WTC11 (cell line): ENCODE results near the gene PDLIM5. TPM values are rescaled to one million over a fixed set of nuclear protein-coding genes. Genes with fewer than 3 reads are reported as not detected.

Experiments
- ATAC-seq: fragments of 200-7000 bp; cut with Tn5 transposase; 2 replicates; pipeline ENCODE4 v1.10.0; 2021; ENCODE audit warnings: mild to moderate bottlenecking, moderate library complexity
- CTCF ChIA-PET: fragments of 300-600 bp; sonication (Branson Sonifier 250); formaldehyde crosslinking; loops from one replicate; lab custom pipeline; 2021; ENCODE audit warnings: antibody characterized with exemption; lab: Charles Lee
- POLR2A ChIA-PET: fragments of 350-600 bp; sonication (Branson Sonifier 250); formaldehyde crosslinking; loops from one replicate; lab custom pipeline; 2021; ENCODE audit warnings: antibody characterized with exemption; lab: Charles Lee
- DNase-seq: peaks from one replicate; pipeline ENCODE4 v3.0.0; 2021; ENCODE audit warnings: low spot score
- H3K27ac Mint-ChIP-seq: 2 replicates; pipeline ENCODE4 v1.8.0; 2021; ENCODE audit warnings: mixed read lengths
- H3K27me3 Mint-ChIP-seq: 2 replicates; pipeline ENCODE4 v1.8.0; 2021; ENCODE audit warnings: low read depth, mild to moderate bottlenecking, moderate library complexity, mixed read lengths
- H3K36me3 Mint-ChIP-seq: 2 replicates; pipeline ENCODE4 v1.8.0; 2021; ENCODE audit warnings: mixed read lengths
- H3K4me1 Mint-ChIP-seq: 2 replicates; pipeline ENCODE4 v1.8.0; 2022; ENCODE audit warnings: mixed read lengths
- H3K4me3 Mint-ChIP-seq: 2 replicates; pipeline ENCODE4 v1.8.0; 2021; ENCODE audit warnings: mild to moderate bottlenecking, moderate library complexity, mixed read lengths
- H3K9me3 Mint-ChIP-seq: 2 replicates; pipeline ENCODE4 v1.8.0; 2021; ENCODE audit warnings: mixed read lengths
- ATF1 ChIP-seq: sonication (generic); formaldehyde crosslinking; IDR thresholded peaks from 2 replicates; pipeline ENCODE4 v1.8.1; 2023; ENCODE audit warnings: mild to moderate bottlenecking, moderate library complexity, missing genetic modification reagents
- CDX4 ChIP-seq: fragments of 250-450 bp; sonication (Bioruptor Pico); IDR thresholded peaks from 2 replicates; pipeline ENCODE4 v1.9.0; 2021; ENCODE audit warnings: moderate library complexity, mild to moderate bottlenecking, inconsistent platforms, borderline replicate concordance
- ESRRA ChIP-seq: sonication (generic); formaldehyde crosslinking; IDR thresholded peaks from 2 replicates; pipeline ENCODE4 v1.8.1; 2022; ENCODE audit warnings: mild to moderate bottlenecking, missing genetic modification reagents, borderline replicate concordance
- ETV6 ChIP-seq: sonication (generic); formaldehyde crosslinking; IDR thresholded peaks from 2 replicates; pipeline ENCODE4 v1.8.1; 2022; ENCODE audit warnings: mild to moderate bottlenecking, missing genetic modification reagents
- FOXK1 ChIP-seq: sonication (generic); formaldehyde crosslinking; IDR thresholded peaks from 2 replicates; pipeline ENCODE4 v1.8.0; 2022; ENCODE audit warnings: mild to moderate bottlenecking, moderate library complexity, missing genetic modification reagents
- FOXP1 ChIP-seq: sonication (generic); formaldehyde crosslinking; IDR thresholded peaks from 2 replicates; pipeline ENCODE4 v1.8.0; 2022; ENCODE audit warnings: missing genetic modification reagents, mild to moderate bottlenecking, moderate library complexity, borderline replicate concordance
- NFE2L1 ChIP-seq: sonication (generic); formaldehyde crosslinking; IDR thresholded peaks from 2 replicates; pipeline ENCODE4 v1.8.1; 2023; ENCODE audit warnings: missing genetic modification reagents
- PRRX2 ChIP-seq: fragments of 250-450 bp; sonication (Bioruptor Pico); IDR thresholded peaks from 2 replicates; pipeline ENCODE4 v1.8.0; 2021; ENCODE audit warnings: mild to moderate bottlenecking
- RELA ChIP-seq: sonication (generic); formaldehyde crosslinking; IDR thresholded peaks from 2 replicates; pipeline ENCODE4 v1.8.1; 2022; ENCODE audit warnings: missing genetic modification reagents, mild to moderate bottlenecking, borderline replicate concordance
- TP53 ChIP-seq: sonication (generic); formaldehyde crosslinking; IDR thresholded peaks from 2 replicates; pipeline ENCODE4 v1.8.1; 2023; ENCODE audit warnings: mild to moderate bottlenecking, missing genetic modification reagents
- ZBTB21 ChIP-seq: sonication (generic); formaldehyde crosslinking; IDR thresholded peaks from 2 replicates; pipeline ENCODE4 v1.8.1; 2023; ENCODE audit warnings: mild to moderate bottlenecking, missing genetic modification reagents, borderline replicate concordance
- ZNF138 ChIP-seq: sonication (generic); formaldehyde crosslinking; conservative IDR thresholded peaks from 2 replicates; pipeline ENCODE4 v1.8.1; 2022; ENCODE audit warnings: mild to moderate bottlenecking, moderate library complexity, missing genetic modification reagents
- ZNF219 ChIP-seq: sonication (generic); formaldehyde crosslinking; IDR thresholded peaks from 2 replicates; pipeline ENCODE4 v1.8.0; 2023; ENCODE audit warnings: missing genetic modification reagents, mild to moderate bottlenecking, borderline replicate concordance
- ZNF232 ChIP-seq: sonication (generic); formaldehyde crosslinking; IDR thresholded peaks from 2 replicates; pipeline ENCODE4 v1.8.0; 2022; ENCODE audit warnings: mild to moderate bottlenecking, missing genetic modification reagents
- ZNF317 ChIP-seq: sonication (generic); formaldehyde crosslinking; IDR thresholded peaks from 2 replicates; pipeline ENCODE4 v1.8.1; 2023; ENCODE audit warnings: low read depth, mild to moderate bottlenecking, moderate library complexity, missing genetic modification reagents, borderline replicate concordance
- ZNF423 ChIP-seq: fragments of 250-450 bp; sonication (Bioruptor Pico); IDR thresholded peaks from 2 replicates; pipeline ENCODE4 v2.1.2; 2022; ENCODE audit warnings: mild to moderate bottlenecking, moderate library complexity
- total RNA-seq: library from RNA; stranded (reverse); gene quantifications from 3 replicates; pipeline ENCODE4 v1.2.3, GENCODE V29; 2021
- TF ChIP-seq, protein P1 (sequence below): sonication (generic); formaldehyde crosslinking; IDR thresholded peaks from 2 replicates; pipeline ENCODE4 v1.8.0; 2022; ENCODE audit warnings: mild to moderate bottlenecking, missing genetic modification reagents
- TF ChIP-seq, protein P2 (sequence below): sonication (generic); formaldehyde crosslinking; IDR thresholded peaks from 2 replicates; pipeline ENCODE4 v1.8.0; 2022; ENCODE audit warnings: missing genetic modification reagents
- TF ChIP-seq, protein P3 (sequence below): sonication (generic); formaldehyde crosslinking; IDR thresholded peaks from 2 replicates; pipeline ENCODE4 v1.8.1; 2022; ENCODE audit warnings: mild to moderate bottlenecking, missing genetic modification reagents, moderate library complexity, borderline replicate concordance
- TF ChIP-seq, protein P4 (sequence below): sonication (generic); formaldehyde crosslinking; IDR thresholded peaks from 2 replicates; pipeline ENCODE4 v1.8.1; 2023; ENCODE audit warnings: mild to moderate bottlenecking, missing genetic modification reagents, moderate library complexity
- TF ChIP-seq, protein P5 (sequence below): fragments of 250-450 bp; sonication (Bioruptor Pico); conservative IDR thresholded peaks from 2 replicates; pipeline ENCODE4 v1.9.0; 2021; ENCODE audit warnings: mild to moderate bottlenecking

PDLIM5 gene
- total RNA-seq, 1 experiment from 2014 or later, result 51.5 TPM

DNA sequence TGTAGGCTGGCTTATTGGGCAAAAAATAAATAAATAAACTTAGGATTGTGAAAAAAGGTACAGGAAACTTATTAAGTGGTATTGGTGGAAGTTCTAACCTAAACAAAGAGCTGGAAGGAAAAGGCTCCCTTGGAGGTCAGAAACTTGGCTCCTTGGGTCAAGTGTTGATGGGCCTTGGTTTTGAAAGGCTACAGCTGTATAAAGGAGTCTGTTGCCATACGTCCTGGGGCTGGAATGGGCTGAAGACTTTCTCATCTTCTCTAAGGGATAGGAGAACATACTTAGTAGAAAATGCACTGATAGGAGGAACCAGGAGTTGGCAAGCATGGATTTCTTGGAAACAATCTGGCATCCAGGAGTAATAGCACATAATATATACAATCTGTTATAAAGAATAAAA, 56.6 kb downstream of the PDLIM5 start:
- POLR2A ChIA-PET, result no interaction called here
- TF ChIP-seq RELA (CRISPR knock-in tag) (no peak), PRRX2 (CRISPR knock-in tag) (no peak), ZBTB21 (CRISPR knock-in tag) (no peak), ESRRA (CRISPR knock-in tag) (no peak)
- TF ChIP-seq, protein P1, sequence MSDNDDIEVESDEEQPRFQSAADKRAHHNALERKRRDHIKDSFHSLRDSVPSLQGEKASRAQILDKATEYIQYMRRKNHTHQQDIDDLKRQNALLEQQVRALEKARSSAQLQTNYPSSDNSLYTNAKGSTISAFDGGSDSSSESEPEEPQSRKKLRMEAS, result no peak
- TF ChIP-seq, all 79 proteins: peak for 0
- H3K27ac Mint-ChIP-seq, result no peak overlapping the region
- H3K4me3 Mint-ChIP-seq, result no peak overlapping the region
- H3K36me3 Mint-ChIP-seq, result no peaks in the 10 kb centered on the region
- ATAC-seq (no peak), DNase-seq (no peak)
- CTCF ChIA-PET, result no interaction called here
- H3K27me3 Mint-ChIP-seq, result no peaks in the 10 kb centered on the region
- peaks cover 4% of the 10 kb centered on the region for H3K9me3 Mint-ChIP-seq
- 0 out of 2 replicates have a peak, but pooled peaks cover 7% of the 10 kb centered on the region for H3K4me1 Mint-ChIP-seq

- H3K27ac Mint-ChIP-seq, result no peak overlapping the region
- H3K4me3 Mint-ChIP-seq, result no peak overlapping the region
- DNase-seq (no peak), ATAC-seq (no peak)
- ChIA-PET POLR2A (no interaction called here), CTCF (no interaction called here)
- H3K36me3 Mint-ChIP-seq, result no peaks in the 10 kb centered on the region
- no peaks in the 10 kb centered on the region for H3K27me3 Mint-ChIP-seq
- peaks cover 4% of the 10 kb centered on the region for H3K9me3 Mint-ChIP-seq
- 0 out of 2 replicates have a peak, but pooled peaks cover 7% of the 10 kb centered on the region for H3K4me1 Mint-ChIP-seq
- TF ChIP-seq ETV6 (CRISPR knock-in tag) (no peak), ZNF317 (CRISPR knock-in tag) (no peak), ZNF423 (CRISPR knock-in tag) (no peak), ESRRA (CRISPR knock-in tag) (no peak), NFE2L1 (CRISPR knock-in tag) (no peak), FOXK1 (no peak), ZNF219 (no peak), ZNF232 (CRISPR knock-in tag) (no peak), TP53 (CRISPR knock-in tag) (no peak), ZNF138 (CRISPR knock-in tag) (no peak), PRRX2 (CRISPR knock-in tag) (no peak), FOXP1 (CRISPR knock-in tag) (no peak), CDX4 (CRISPR knock-in tag) (no peak), ATF1 (CRISPR knock-in tag) (no peak)
- TF ChIP-seq, protein P2, sequence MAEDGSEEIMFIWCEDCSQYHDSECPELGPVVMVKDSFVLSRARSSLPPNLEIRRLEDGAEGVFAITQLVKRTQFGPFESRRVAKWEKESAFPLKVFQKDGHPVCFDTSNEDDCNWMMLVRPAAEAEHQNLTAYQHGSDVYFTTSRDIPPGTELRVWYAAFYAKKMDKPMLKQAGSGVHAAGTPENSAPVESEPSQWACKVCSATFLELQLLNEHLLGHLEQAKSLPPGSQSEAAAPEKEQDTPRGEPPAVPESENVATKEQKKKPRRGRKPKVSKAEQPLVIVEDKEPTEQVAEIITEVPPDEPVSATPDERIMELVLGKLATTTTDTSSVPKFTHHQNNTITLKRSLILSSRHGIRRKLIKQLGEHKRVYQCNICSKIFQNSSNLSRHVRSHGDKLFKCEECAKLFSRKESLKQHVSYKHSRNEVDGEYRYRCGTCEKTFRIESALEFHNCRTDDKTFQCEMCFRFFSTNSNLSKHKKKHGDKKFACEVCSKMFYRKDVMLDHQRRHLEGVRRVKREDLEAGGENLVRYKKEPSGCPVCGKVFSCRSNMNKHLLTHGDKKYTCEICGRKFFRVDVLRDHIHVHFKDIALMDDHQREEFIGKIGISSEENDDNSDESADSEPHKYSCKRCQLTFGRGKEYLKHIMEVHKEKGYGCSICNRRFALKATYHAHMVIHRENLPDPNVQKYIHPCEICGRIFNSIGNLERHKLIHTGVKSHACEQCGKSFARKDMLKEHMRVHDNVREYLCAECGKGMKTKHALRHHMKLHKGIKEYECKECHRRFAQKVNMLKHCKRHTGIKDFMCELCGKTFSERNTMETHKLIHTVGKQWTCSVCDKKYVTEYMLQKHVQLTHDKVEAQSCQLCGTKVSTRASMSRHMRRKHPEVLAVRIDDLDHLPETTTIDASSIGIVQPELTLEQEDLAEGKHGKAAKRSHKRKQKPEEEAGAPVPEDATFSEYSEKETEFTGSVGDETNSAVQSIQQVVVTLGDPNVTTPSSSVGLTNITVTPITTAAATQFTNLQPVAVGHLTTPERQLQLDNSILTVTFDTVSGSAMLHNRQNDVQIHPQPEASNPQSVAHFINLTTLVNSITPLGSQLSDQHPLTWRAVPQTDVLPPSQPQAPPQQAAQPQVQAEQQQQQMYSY (CRISPR knock-in tag), result no peak
- TF ChIP-seq, protein P3, sequence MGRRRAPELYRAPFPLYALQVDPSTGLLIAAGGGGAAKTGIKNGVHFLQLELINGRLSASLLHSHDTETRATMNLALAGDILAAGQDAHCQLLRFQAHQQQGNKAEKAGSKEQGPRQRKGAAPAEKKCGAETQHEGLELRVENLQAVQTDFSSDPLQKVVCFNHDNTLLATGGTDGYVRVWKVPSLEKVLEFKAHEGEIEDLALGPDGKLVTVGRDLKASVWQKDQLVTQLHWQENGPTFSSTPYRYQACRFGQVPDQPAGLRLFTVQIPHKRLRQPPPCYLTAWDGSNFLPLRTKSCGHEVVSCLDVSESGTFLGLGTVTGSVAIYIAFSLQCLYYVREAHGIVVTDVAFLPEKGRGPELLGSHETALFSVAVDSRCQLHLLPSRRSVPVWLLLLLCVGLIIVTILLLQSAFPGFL, result no peak
- TF ChIP-seq, protein P4, sequence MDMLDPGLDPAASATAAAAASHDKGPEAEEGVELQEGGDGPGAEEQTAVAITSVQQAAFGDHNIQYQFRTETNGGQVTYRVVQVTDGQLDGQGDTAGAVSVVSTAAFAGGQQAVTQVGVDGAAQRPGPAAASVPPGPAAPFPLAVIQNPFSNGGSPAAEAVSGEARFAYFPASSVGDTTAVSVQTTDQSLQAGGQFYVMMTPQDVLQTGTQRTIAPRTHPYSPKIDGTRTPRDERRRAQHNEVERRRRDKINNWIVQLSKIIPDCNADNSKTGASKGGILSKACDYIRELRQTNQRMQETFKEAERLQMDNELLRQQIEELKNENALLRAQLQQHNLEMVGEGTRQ (CRISPR knock-in tag), result no peak
- TF ChIP-seq, protein P5, sequence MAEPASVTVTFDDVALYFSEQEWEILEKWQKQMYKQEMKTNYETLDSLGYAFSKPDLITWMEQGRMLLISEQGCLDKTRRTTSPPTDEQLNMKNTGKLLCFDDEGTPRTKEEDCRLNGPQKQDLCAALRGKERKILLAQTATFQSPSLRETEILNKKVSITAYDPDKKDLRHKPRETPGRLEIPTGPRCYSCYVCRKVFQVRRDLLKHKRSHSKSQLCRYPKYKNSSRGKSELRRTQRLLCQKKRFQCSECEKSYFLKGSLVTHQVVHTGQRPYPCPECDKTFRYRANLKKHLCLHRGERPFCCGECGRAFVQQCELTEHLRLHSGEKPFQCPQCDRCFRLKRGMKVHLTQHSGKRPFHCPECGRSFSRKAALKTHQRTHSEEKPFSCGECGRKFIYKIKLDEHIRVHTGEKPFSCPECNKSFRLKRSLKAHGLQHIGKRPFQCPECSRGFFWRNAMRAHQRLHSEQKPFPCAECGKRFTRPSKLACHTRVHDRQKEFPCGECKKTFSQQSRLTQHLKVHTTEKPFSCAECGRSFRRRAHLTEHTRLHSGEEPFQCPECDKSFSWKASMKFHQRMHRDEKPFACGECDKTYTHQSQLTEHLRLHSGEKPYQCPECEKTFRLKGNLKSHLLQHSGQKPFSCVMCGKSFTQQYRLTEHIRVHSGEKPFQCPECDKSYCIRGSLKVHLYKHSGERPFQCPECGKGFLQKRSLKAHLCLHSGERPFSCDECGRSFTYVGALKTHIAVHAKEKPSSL, result no peak
- TF ChIP-seq, protein P1, result no peak
- TF ChIP-seq, all 79 proteins: peak for 0
These were observed 57.1 kb downstream of the PDLIM5 start for GRCh38 chr4:94508806-94509205.
